Thyroid gland (tissue), 4 donors: ENCODE data around the gene CCDC60. TPM values are rescaled to one million over a fixed set of nuclear protein-coding genes. Genes with fewer than 3 reads are reported as not detected.
A peak's percentile ranks its signal among the peaks of the same experiment; 100 is the strongest.

Experiments used
- DNase-seq, 2 donors: peaks; one replicate each; pipeline ENCODE4 v3.0.0-alpha.2; 2019
- H3K27ac ChIP-seq, 3 donors: fragments of 200-600 bp; sonication (generic); 1 replicate in 2 of 3; 2 replicates in 1 of 3; pipeline ENCODE4 v1.5.1; 2016 to 2019; ENCODE audit warnings: mild to moderate bottlenecking in 1 of 3, moderate library complexity in 1 of 3
- H3K27me3 ChIP-seq: fragments of 200-600 bp; sonication (generic); one replicate; pipeline ENCODE4 v1.5.1; 2019
- H3K36me3 ChIP-seq, 2 donors: fragments of 200-600 bp; sonication (generic); one replicate each; pipeline ENCODE4 v1.5.1; 2016 to 2019
- H3K4me1 ChIP-seq, 2 donors: fragments of 200-600 bp; sonication (generic); one replicate each; pipeline ENCODE4 v1.5.1; 2017 to 2019
- H3K4me3 ChIP-seq, 3 donors: fragments of 200-600 bp; sonication (generic); replicated peaks in 1 of 3; 1 replicate in 2 of 3; 2 replicates in 1 of 3; pipeline ENCODE4 v1.5.1; 2016; ENCODE audit warnings: mild to moderate bottlenecking in 1 of 3
- H3K9me3 ChIP-seq: fragments of 200-600 bp; sonication (generic); one replicate; pipeline ENCODE4 v1.5.1; 2017
- POLR2A ChIP-seq, 2 donors: fragments of 450-650 bp; IDR thresholded peaks; one replicate each; pipeline ENCODE4 v1.6.1; 2017; ENCODE audit warnings: antibody characterized with exemption in 2 of 2, mild to moderate bottlenecking in 2 of 2, moderate library complexity in 1 of 2
- WGBS, 2 donors: methylation state at CpG; one replicate each; pipeline ENCODE4 v1.1.5; 2017; 5-methylcytosine and 5-hydroxymethylcytosine counted together
- intact Hi-C: fragments of 100-400 bp; cut with DNase I; formaldehyde crosslinking; loops from one replicate; pipeline ENCODE4 v1.15.1; 2023
- total RNA-seq, 4 donors: library from RNA; depleted of rRNA; stranded (reverse); fragments of >200 nt; gene quantifications; one replicate each; pipeline ENCODE4 v1.2.3, GENCODE V29; 2016
- TF ChIP-seq, protein P1 (sequence below), 6 experiments: fragments of 200-600 bp in 3 of 6; fragments of 450-650 bp in 3 of 6; sonication (generic) in 3 of 6; IDR thresholded peaks; one replicate each; pipeline ENCODE4 v1.5.1; 2016 to 2019; ENCODE audit warnings: antibody characterized with exemption in 6 of 6, mild to moderate bottlenecking in 2 of 6, inconsistent platforms in 1 of 6, moderate library complexity in 1 of 6

CCDC60 gene
- total RNA-seq, 4 donors from 2014 or later = not detected

DNA sequence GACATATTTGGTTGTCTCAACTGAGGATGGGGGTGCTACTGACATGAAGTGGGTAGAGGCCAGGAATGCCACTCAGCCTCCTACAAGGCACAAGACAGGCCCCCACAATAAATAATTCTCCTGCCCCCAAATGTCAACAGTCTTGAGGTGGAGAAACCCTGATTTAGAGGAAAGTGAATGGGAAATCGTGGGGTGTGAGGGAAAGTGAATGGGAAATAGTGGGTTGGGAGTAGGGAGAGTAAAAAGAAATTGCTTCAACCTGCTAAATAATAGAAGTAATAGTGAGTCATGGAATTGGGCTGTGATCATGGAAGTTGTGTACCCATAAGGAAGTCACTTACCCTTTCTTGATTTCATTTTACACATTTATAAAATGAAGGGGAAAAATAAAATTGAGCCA lies 242.4 kb downstream of the CCDC60 start:
- WGBS, 2 donors = 60 to 69% methylated on average over 1 of the region's 1 CpG
- Histone ChIP-seq H3K4me1 (no peaks in the 10 kb centered on the region), H3K27ac (no peak overlapping the region), H3K36me3 (no peaks in the 10 kb centered on the region), H3K9me3 (no peaks in the 10 kb centered on the region), H3K4me3 (no peak overlapping the region), H3K27me3 (no peaks in the 10 kb centered on the region)
- TF ChIP-seq, protein P1, sequence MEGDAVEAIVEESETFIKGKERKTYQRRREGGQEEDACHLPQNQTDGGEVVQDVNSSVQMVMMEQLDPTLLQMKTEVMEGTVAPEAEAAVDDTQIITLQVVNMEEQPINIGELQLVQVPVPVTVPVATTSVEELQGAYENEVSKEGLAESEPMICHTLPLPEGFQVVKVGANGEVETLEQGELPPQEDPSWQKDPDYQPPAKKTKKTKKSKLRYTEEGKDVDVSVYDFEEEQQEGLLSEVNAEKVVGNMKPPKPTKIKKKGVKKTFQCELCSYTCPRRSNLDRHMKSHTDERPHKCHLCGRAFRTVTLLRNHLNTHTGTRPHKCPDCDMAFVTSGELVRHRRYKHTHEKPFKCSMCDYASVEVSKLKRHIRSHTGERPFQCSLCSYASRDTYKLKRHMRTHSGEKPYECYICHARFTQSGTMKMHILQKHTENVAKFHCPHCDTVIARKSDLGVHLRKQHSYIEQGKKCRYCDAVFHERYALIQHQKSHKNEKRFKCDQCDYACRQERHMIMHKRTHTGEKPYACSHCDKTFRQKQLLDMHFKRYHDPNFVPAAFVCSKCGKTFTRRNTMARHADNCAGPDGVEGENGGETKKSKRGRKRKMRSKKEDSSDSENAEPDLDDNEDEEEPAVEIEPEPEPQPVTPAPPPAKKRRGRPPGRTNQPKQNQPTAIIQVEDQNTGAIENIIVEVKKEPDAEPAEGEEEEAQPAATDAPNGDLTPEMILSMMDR (IDR thresholded peaks at IDR 0.05) = no peak
- TF ChIP-seq POLR2A (IDR thresholded peaks at IDR 0.05) = no peak
- intact Hi-C loops = no loop called here
- DNase-seq = no peak

DNA sequence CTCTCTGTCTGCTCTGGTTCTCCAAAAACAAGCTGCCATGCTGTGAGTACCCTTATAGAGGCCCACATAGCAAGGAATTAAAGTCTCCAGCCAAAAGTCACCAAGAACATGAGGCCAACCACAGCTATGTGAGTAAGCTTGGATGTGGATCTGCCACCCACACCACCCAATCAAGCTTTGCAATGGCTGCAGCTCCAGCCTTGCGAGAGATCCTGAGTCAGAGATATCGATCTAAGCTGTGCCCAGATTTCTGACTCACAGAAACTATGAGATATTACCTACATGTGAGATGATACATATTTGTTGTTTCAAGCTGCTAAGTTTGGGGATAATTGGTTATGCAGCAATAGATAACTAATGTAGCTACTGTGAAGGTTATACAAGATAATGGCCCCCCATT lies 243.6 kb downstream of the CCDC60 start:
- Histone ChIP-seq H3K27ac (no peak overlapping the region), H3K4me1 (no peaks in the 10 kb centered on the region), H3K9me3 (no peaks in the 10 kb centered on the region), H3K36me3 (no peaks in the 10 kb centered on the region), H3K4me3 (no peak overlapping the region), H3K27me3 (no peaks in the 10 kb centered on the region)
- no peak for DNase-seq
- TF ChIP-seq, protein P1 (IDR thresholded peaks at IDR 0.05) = no peak
- no peak for TF ChIP-seq POLR2A (IDR thresholded peaks at IDR 0.05)
- WGBS, 2 donors = 83 to 95% methylated on average over 2 of the region's 2 CpGs
- intact Hi-C loops = no loop called here

DNA sequence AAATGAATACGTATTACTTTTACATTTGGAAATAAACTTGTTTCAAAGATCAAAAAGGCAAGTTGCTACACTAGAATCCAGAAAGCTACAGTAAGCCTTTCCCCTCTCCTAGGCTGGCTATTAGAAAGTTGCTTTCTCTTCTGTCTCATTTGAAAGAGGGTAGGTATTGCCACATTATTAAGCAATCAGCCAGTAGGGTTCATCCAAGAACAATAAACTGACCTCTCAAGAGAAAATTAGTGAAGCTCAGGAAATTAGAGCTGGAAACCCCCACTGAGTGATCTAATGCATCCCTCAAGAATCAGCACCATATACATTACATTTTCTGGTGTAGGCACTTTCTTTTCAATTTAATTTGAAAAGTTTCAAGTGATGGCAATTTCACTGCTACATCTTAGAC lies 254.6 kb downstream of the CCDC60 start:
- H3K4me3 ChIP-seq = no peak overlapping the region
- H3K9me3 ChIP-seq = no peaks in the 10 kb centered on the region
- intact Hi-C loops = no loop called here
- WGBS, 2 donors = 68 to 79% methylated on average over 1 of the region's 1 CpG
- no peaks in the 10 kb centered on the region for H3K36me3 ChIP-seq
- no peak overlapping the region for H3K27ac ChIP-seq
- H3K4me1 ChIP-seq = peaks cover 0 to 13% of the 10 kb centered on the region in 2 donors
- TF ChIP-seq, protein P1 (IDR thresholded peaks at IDR 0.05) = peak in 1 of 6 experiments; percentile 26
- TF ChIP-seq POLR2A (IDR thresholded peaks at IDR 0.05) = no peak
- no peak for DNase-seq
- no peaks in the 10 kb centered on the region for H3K27me3 ChIP-seq

DNA sequence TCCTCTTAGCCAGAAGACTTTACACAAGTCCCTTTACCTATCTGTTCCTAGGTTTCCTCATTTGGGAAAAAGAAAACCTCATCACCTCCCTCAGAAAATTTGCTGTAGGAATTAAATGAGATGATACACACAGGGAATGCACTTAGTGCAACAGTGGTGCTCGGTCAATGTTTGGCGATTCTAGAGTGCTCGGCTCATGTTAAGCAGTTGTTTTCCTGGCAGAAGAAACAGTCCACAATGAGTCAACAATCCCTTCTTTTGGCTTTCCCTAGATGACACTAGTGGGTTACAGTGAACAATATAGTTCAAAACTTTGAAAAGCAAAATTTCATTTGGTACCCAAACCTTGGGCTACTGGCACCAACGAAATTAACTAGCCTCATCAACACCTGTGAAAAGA lies 255.1 kb downstream of the CCDC60 start:
- intact Hi-C loops = no loop called here
- no peaks in the 10 kb centered on the region for H3K36me3 ChIP-seq
- 79 to 85% methylated on average over 4 of the region's 4 CpGs for WGBS, 2 donors
- no peaks in the 10 kb centered on the region for H3K27me3 ChIP-seq
- no peak overlapping the region for H3K27ac ChIP-seq
- no peak for TF ChIP-seq POLR2A (IDR thresholded peaks at IDR 0.05)
- TF ChIP-seq, protein P1 (IDR thresholded peaks at IDR 0.05) = no peak
- peaks cover 0 to 13% of the 10 kb centered on the region in 2 donors for H3K4me1 ChIP-seq
- DNase-seq = no peak
- H3K9me3 ChIP-seq = no peaks in the 10 kb centered on the region
- H3K4me3 ChIP-seq = no peak overlapping the region

Other genes with a start within 250 kb of the CCDC60 start
- gene HSPB8, start 155.8 kb upstream of the CCDC60 start, total RNA-seq = 10 to 100 TPM; 39.0 to 73.9 (median 53.0) TPM